Esophagus muscularis mucosa (tissue), 4 donors: ENCODE measurements around the gene UTF1. TPM values are rescaled to one million over a fixed set of nuclear protein-coding genes. Genes with fewer than 3 reads are reported as not detected.

Experiments
- DNase-seq: peaks from one replicate; pipeline ENCODE4 v3.0.0-alpha.2; 2017; ENCODE audit errors: extremely low spot score
- H3K27ac ChIP-seq, 4 donors: fragments of 200-600 bp; sonication (generic); replicated peaks in 1 of 4; 1 replicate in 3 of 4; 2 replicates in 1 of 4; pipeline ENCODE4 v1.5.1; 2016 to 2019; ENCODE audit warnings: mild to moderate bottlenecking in 1 of 4
- H3K27me3 ChIP-seq, 4 donors: fragments of 200-600 bp; sonication (generic); one replicate each; pipeline versions ENCODE4 v1.5.1 to v1.6.0; 2016 to 2019
- H3K36me3 ChIP-seq, 4 donors: fragments of 200-600 bp; sonication (generic); one replicate each; pipeline ENCODE4 v1.5.1; 2016 to 2019
- H3K4me1 ChIP-seq, 4 donors: fragments of 200-600 bp; sonication (generic); one replicate each; pipeline ENCODE4 v1.5.1; 2016 to 2019
- H3K4me3 ChIP-seq, 4 donors: fragments of 200-600 bp; sonication (generic); 1 replicate in 2 of 4; 2 replicates in 2 of 4; pipeline ENCODE4 v1.5.1; 2016 to 2019; ENCODE audit warnings: mild to moderate bottlenecking in 4 of 4, moderate library complexity in 1 of 4
- H3K9me3 ChIP-seq, 4 donors: fragments of 200-600 bp; sonication (generic); 1 replicate in 3 of 4; 2 replicates in 1 of 4; pipeline ENCODE4 v1.5.1; 2016 to 2019
- CTCF ChIP-seq, 3 experiments: fragments of 200-600 bp in 2 of 3; fragments of 450-650 bp in 1 of 3; sonication (generic) in 2 of 3; IDR thresholded peaks; one replicate each; pipeline ENCODE4 v1.5.1; 2017 to 2019; ENCODE audit warnings: antibody characterized with exemption in 3 of 3, mild to moderate bottlenecking in 2 of 3, moderate library complexity in 1 of 3
- EP300 ChIP-seq: sonication (generic); formaldehyde crosslinking; IDR thresholded peaks from one replicate; pipeline ENCODE4 v1.6.1; 2017; ENCODE audit warnings: antibody characterized with exemption
- POLR2A ChIP-seq: fragments of 450-650 bp; IDR thresholded peaks from one replicate; pipeline ENCODE4 v1.6.1; 2017; ENCODE audit warnings: antibody characterized with exemption, moderate library complexity, mild to moderate bottlenecking, low read depth
- POLR2AphosphoS5 ChIP-seq, 2 donors: sonication (generic); formaldehyde crosslinking; IDR thresholded peaks; one replicate each; pipeline ENCODE4 v1.6.1; 2017; ENCODE audit warnings: antibody characterized with exemption in 2 of 2
- WGBS: methylation state at CpG from one replicate; pipeline ENCODE4 v1.1.5; 2018; 5-methylcytosine and 5-hydroxymethylcytosine counted together
- intact Hi-C: fragments of 100-400 bp; cut with DNase I; formaldehyde crosslinking; loops from one replicate; pipeline ENCODE4 v1.15.1; 2023
- total RNA-seq, 4 donors: library from RNA; depleted of rRNA; stranded (reverse); fragments of >200 nt; gene quantifications; one replicate each; pipeline versions ENCODE4 v1.1.0 to v1.2.1, GENCODE V29; 2016

Gene UTF1
- total RNA-seq, 4 donors from 2014 or later: not detected

GRCh38 chr10:133251388-133252222, 21.6 kb downstream of the UTF1 start:
- TF ChIP-seq EP300: no peak
- TF ChIP-seq CTCF (IDR thresholded peaks at IDR 0.05): no peak
- no peak for TF ChIP-seq POLR2AphosphoS5 (IDR thresholded peaks at IDR 0.05)
- no peak for TF ChIP-seq POLR2A
- no peaks in the 10 kb centered on the region for H3K36me3 ChIP-seq
- H3K4me1 ChIP-seq: no peaks in the 10 kb centered on the region
- intact Hi-C loops: no loop called here
- H3K4me3 ChIP-seq: no peak overlapping the region
- no peak for DNase-seq
- H3K27ac ChIP-seq: no peak overlapping the region
- no peaks in the 10 kb centered on the region for H3K9me3 ChIP-seq
- WGBS: 67% methylated on average over 14 of the region's 28 CpGs
- peaks cover 0 to 73% (median 5%) of the 10 kb centered on the region in 4 donors for H3K27me3 ChIP-seq

GRCh38 chr10:133252223-133252552, 22.2 kb downstream of the UTF1 start:
- 93% methylated on average over 11 of the region's 12 CpGs for WGBS
- Histone ChIP-seq H3K4me3 (no peak overlapping the region), H3K27me3 (peaks cover 0 to 67% (median 4%) of the 10 kb centered on the region in 4 donors), H3K36me3 (no peaks in the 10 kb centered on the region), H3K27ac (no peak overlapping the region), H3K9me3 (no peaks in the 10 kb centered on the region), H3K4me1 (peaks cover 1 to 3% (median 2%) of the 10 kb centered on the region in 4 donors)
- no peak for DNase-seq
- intact Hi-C loops: no loop called here
- TF ChIP-seq EP300 (no peak), POLR2AphosphoS5 (IDR thresholded peaks at IDR 0.05) (no peak), CTCF (IDR thresholded peaks at IDR 0.05) (no peak), POLR2A (no peak)

- no peak for DNase-seq
- no peaks in the 10 kb centered on the region for H3K9me3 ChIP-seq
- H3K4me3 ChIP-seq: no peak overlapping the region
- TF ChIP-seq EP300 (no peak), POLR2AphosphoS5 (IDR thresholded peaks at IDR 0.05) (no peak), POLR2A (no peak), CTCF (IDR thresholded peaks at IDR 0.05) (no peak)
- peaks cover 0 to 55% (median 0%) of the 10 kb centered on the region in 4 donors for H3K27me3 ChIP-seq
- 87% methylated on average over 22 of the region's 22 CpGs for WGBS
- H3K27ac ChIP-seq: no peak overlapping the region
- H3K36me3 ChIP-seq: no peaks in the 10 kb centered on the region
- H3K4me1 ChIP-seq: peaks cover 13 to 16% (median 14%) of the 10 kb centered on the region in 4 donors
- intact Hi-C loops: no loop called here
Observed at GRCh38 chr10:133253361-133253955, 23.4 kb downstream of the UTF1 start.

- H3K4me3 ChIP-seq: no peak overlapping the region
- TF ChIP-seq CTCF (IDR thresholded peaks at IDR 0.05) (no peak), EP300 (no peak), POLR2AphosphoS5 (IDR thresholded peaks at IDR 0.05) (no peak), POLR2A (no peak)
- peaks cover 0 to 44% (median 0%) of the 10 kb centered on the region in 4 donors for H3K27me3 ChIP-seq
- no peak for DNase-seq
- 83% methylated on average over 8 of the region's 13 CpGs for WGBS
- no peaks in the 10 kb centered on the region for H3K9me3 ChIP-seq
- H3K27ac ChIP-seq: no peak overlapping the region
- no peaks in the 10 kb centered on the region for H3K36me3 ChIP-seq
- H3K4me1 ChIP-seq: peaks cover 22 to 27% (median 25%) of the 10 kb centered on the region in 4 donors
- intact Hi-C loops: no loop called here
Observed at GRCh38 chr10:133254421-133255120, 24.6 kb downstream of the UTF1 start.
